DMS53 (cell line): Measurements from ENCODE around the gene ATP9B.
"Not testable (repeated sequence)": the region's sequence is repeated elsewhere in the genome, so short reads cannot be mapped to it uniquely, and the experiment has no call there.

Experiments
- DNase-seq: peaks from one replicate; lab custom pipeline; 2025; lab: John Stamatoyannopoulos, UW

ATP9B gene

GRCh38 chr18:79366177-79367094, 297.2 kb downstream of the ATP9B start:
- DNase-seq: no peak

- DNase-seq: no peak
These were observed 298.3 kb downstream of the ATP9B start for GRCh38 chr18:79367480-79367879.

GRCh38 chr18:79367989-79368388, 298.8 kb downstream of the ATP9B start:
- no peak for DNase-seq

- no peak for DNase-seq
These were observed 299.5 kb downstream of the ATP9B start for GRCh38 chr18:79368681-79369080.

- DNase-seq: no peak
These were observed 302.4 kb downstream of the ATP9B start for GRCh38 chr18:79371561-79372121.

- DNase-seq: no peak
These were observed 303.3 kb downstream of the ATP9B start for GRCh38 chr18:79372461-79372860.

- no peak for DNase-seq
These were observed 303.8 kb downstream of the ATP9B start for GRCh38 chr18:79372991-79373390.

- no peak for DNase-seq
These were observed 304.5 kb downstream of the ATP9B start for GRCh38 chr18:79373736-79374135.

GRCh38 chr18:79374408-79375171, 305.4 kb downstream of the ATP9B start:
- no peak for DNase-seq

GRCh38 chr18:79375441-79376154, 306.4 kb downstream of the ATP9B start:
- no peak for DNase-seq

- not testable (repeated sequence) for DNase-seq
These were observed 307.5 kb downstream of the ATP9B start for GRCh38 chr18:79376661-79377060.

GRCh38 chr18:79377187-79377891, 308.1 kb downstream of the ATP9B start:
- DNase-seq: no peak

- peak; percentile 90 for DNase-seq
These were observed 309.5 kb downstream of the ATP9B start for GRCh38 chr18:79378536-79379250.

- no peak for DNase-seq
These were observed 310.2 kb downstream of the ATP9B start for GRCh38 chr18:79379251-79379905.

- no peak for DNase-seq
These were observed 311.0 kb downstream of the ATP9B start for GRCh38 chr18:79379931-79380815.

- DNase-seq: peak; percentile 74
These were observed 311.9 kb downstream of the ATP9B start for GRCh38 chr18:79380816-79381806.

- DNase-seq: no peak
These were observed 312.7 kb downstream of the ATP9B start for GRCh38 chr18:79381811-79382311.
